Activated CD8-positive, alpha-beta memory T cell treated with anti-CD3 and anti-CD28 coated beads for 4 hours (primary cell): ENCODE data around the gene ABCC11.
"Not testable (repeated sequence)": the region's sequence is repeated elsewhere in the genome, so short reads cannot be mapped to it uniquely, and the experiment has no call there.

Experiments
- DNase-seq, 2 donors: peaks; one replicate each; pipeline ENCODE4 v3.0.0-alpha.2; 2020; ENCODE audit warnings: low read depth in 2 of 2

The ABCC11 gene

DNA sequence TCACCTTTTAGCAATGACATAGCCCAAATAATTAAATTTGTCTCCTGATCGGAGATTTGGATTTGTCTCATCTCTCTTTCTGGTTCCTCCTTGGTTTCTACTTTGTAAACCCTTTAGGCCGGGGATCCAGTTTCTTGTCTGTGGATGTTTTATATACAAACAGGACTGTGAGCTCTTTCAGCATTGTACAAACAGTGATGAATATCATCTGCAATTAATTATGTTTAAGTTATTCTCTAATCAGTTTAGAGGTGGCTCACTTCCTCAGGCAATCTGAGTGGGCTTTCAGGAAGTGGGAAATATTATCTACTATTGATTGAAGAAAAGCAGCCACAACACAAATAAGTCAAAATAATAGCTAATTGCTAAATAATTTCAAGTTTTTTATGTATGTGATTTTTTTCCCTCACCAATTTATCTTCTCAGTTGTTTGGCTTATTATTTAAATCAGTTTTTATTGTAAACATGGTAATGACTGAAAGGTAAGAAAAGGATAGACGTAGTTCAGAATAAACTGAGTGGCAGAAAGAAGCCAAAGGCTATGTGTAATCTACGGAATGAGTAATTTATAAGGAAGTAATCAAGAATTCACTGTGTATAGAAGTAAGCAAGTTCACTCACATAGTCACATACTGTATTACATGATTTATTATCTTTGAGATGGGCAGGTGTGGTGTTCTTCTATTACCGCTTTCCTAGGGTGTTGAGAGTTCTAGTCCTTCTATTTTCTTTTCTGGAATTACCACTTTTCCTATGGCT lies 3.4 kb upstream of the ABCC11 start:
- DNase-seq = no peak

DNA sequence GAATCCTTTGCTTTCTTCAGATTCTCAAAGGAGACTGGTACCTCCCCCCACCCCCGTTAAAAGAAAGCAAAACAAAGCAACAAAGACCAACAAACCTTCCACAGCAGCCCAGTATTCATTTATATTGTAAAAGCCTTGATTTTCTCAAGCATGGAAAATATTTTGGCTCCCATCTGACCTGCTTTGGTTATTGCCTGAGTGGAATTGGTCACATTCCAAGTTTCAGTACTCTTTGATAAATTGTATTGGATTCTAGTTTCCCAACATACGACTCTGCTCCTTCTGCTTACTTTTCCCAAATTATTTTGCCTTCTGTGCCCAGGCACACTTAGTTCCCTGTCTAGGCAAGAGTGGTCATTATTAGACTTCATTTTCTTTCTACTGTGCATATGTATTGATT lies 1.3 kb downstream of the ABCC11 start:
- no peak for DNase-seq

DNA sequence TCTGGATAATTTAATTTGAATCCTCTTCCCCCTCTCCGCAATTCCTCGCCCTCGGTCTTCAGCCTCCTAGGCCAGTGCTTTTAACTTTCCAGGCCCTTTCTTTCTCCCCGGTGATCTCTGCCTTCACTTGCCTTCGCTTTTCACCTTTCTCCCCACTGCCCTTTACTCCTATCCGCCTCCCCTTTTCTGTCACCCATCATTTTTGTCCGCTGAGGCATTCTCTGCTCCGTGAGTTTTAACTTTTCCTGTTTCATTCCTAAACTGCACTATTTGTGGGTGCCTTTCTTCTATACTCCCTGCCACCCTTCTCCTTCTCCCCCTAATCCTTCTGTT lies 2.5 kb downstream of the ABCC11 start:
- no peak for DNase-seq

DNA sequence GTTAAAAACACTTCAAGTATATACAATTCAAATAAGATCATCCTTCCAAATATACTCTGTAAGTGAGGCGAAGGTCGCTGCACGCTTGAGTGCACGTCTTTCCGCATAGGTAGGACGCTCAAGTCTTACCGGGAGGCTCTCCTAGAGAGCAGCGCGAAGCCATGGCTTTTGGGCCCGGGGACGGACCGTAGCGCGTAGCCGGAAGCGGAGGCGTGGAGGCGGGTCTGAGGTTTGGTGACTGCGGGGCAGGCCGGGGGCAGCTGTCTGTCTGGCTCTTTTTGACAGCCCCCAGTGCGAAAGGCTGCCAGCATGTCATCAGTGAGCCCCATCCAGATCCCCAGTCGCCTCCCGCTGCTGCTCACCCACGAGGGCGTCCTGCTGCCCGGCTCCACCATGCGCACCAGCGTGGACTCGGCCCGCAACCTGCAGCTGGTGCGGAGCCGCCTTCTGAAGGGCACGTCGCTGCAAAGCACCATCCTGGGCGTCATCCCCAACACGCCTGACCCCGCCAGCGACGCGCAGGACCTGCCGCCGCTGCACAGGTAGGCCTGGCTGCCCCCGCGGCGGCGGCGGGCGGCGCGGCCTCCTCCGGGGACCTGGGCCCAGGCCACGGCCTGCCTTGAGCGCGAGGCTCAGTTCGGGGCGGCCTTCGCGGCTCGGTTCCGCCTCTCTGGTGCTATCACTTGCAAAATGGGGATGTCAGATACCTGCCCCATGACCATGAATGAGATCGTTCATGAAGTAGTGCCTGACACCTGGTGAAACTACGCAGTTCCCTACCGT lies 3.1 kb downstream of the ABCC11 start, which contains the start of gene LONP2:
Gene LONP2, plus strand, starts transcription at position 221 of the 783 bp plus-strand sequence. Its CDS starts 89 bp downstream, at position 310.
- DNase-seq = peak; percentile 80 to 86

DNA sequence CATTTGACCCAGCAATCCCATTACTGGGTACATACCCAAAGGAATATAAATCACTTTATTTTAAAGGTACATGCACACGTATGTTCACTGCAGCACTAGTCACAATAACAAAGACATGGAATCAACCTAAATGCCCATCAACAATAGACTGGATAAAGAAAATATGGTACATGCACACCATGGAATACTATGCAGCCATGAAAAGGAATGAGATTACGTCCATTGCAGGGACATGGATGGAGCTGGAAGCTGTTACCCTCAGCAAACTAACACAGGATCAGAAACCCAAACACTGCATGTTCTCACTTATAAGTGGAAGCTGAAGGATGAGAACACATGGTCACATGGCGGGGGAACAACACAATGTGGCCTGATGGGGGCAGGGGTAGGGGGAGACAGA lies 7.2 kb downstream of the ABCC11 start:
- DNase-seq = not testable (repeated sequence)

DNA sequence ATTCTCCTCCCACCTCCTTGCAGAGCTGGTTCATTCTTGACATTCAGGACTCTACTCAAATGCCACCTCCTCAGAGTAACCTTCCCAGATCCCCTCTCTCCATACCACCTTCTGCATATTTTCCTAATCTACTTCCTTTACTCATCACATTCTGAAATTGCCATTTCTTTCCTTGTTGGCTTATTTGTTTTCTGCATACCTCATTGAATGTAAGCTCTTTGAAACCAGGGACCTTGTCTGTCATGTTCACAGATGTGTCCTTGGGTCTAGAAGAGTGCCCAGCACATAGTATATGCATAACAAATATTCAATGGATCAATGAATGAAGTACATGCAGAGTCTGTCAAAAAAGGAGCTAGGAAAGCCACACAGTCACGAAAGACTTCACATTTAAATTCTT lies 11.1 kb downstream of the ABCC11 start:
- no peak for DNase-seq

DNA sequence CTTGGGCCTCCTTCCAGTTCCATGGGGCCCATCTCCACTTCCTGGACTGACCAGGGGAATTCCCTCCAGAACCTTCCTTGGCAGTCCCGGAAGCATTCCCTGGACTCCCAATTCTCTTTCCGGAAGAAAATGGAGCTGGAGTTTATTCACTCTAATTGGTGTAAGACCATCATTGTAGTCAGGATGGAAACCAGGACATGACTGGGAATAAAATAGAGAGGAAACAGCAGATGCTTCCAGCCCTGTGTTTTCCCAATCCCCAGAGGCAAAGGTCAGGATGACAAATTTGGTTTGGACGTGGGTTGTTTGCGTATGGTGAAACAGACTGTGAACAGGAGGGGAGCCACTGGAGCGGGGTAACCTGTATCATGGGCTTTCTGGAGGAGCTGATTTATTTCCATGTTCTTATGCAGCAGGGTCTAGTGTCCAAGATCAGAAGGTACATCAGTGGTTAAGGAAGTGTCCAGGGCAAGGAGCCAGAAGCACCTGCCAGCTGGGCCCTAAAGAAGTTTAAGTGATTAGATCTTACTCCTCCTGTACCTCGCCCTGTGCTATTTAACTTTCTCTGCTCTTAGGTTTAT lies 11.7 kb downstream of the ABCC11 start:
- DNase-seq = no peak

DNA sequence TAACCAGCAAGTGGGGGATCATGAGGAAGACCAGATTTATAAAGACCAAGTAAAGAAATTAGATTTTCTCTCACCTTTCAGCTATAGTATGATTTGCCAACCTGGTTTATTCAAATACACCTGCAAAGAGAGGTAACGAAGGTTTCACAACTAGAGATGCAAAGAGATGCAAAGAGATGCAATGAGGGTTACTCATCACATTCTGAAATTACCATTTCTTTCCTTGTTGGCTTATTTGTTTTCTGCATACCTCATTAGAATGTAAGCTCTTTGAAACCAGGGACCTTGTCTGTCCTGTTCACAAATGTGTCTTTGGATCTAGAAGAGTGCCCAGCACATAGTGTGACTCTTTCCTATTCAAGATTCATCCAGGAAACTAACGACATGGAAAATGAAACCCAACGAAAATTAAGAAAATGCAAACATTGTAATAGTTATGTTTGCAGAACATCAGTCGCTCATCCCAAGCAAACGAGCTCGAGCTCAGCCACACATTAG lies 12.2 kb downstream of the ABCC11 start:
- no peak for DNase-seq

DNA sequence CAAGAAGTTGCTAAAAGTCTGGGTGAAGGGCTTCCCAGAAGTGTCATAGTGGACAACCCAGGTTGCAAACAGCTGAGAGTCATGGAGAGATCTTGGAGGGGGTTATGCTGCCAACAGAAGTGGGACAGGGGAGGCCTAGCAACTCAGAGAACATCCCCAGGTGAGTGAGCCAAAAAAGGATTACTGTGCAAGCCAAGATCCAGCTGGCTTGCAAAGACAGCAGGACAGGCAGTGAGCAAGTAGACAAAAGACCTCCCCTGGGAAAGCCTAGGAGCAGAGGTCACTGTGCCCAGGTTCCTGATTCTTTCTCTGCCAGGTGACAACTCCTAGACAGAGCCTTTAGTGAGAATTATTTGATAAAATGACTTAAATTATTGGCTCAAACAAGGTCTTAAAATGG lies 12.7 kb downstream of the ABCC11 start:
- no peak for DNase-seq

DNA sequence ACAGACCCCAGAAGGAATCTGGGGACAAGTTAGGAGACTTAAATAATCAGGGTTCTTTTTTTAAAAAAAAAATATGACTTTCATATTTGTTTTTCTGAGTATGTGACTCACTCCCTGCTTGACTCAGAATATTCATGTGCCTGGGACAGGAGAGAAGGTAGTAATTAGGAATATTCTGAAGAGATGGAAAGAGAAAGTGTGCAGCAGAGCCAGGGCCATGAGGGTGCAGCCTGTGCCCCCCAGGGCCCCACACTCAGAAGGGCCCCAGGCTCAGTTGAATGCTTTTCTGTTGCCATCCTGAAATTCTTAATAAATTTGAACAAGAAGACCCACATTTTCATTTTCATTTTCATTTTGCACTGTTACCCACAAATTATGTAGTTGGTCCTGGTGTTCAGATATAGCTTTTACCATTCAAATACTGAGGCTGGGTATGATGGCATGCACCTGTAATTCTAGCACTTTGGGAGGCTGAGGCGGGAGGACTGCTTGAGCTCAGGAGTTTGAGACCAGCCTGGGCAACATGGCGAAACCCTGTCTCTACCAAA lies 14.8 kb downstream of the ABCC11 start:
- no peak for DNase-seq

DNA sequence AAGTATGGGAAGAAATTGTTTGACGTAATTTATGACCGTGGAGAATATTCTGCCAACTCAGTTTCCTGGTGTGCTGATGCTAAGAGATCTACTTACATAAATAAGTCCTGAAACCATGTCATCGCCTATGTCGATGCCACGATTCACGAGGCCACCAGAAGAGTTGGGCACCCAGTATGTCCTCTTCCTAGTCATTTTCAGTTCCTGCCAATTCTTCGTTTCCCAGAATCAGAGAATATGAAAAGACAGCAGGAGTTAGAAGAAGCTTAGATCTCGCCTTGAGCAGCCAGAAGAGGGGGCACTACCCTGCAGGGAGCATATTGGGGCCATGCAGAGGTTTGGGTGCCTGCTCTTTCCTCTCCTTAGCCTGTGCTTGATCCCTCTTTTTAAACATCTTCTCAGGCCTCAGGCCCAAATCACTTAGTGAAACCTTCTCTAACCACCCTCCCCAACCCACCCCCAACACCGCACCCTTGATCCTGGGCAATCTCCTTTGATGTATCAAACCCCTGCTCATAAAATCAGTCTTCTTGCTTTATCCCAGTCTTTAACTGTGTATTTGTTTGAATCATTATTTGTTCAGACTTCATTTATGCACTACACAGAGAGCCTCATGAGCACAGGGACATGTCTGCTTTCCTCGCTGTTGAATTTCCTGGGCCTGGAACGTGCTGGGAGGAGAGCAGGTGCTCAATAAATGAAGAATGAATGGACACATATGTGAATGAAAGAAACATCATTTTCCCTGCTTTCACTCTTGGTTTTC lies 15.4 kb downstream of the ABCC11 start:
- no peak for DNase-seq

DNA sequence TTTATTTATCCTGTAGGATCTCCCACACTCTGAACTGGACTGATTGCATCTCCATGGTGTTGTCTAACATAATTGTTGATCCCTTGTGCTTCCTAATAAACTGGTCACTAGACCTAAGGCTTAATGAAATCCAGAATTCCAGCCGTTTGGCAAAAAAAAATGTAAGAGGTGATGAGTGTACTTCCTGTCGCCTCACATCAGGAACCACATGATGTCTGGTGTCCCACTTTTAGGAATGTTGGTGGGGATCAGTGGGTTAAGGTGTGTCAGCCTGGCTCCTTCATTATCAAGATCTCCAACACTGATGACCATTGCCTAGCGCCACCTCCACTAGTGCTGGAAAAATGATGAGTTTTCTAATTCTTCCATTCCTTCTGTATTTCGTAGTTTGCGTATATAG lies 21.9 kb downstream of the ABCC11 start:
- DNase-seq = no peak

DNA sequence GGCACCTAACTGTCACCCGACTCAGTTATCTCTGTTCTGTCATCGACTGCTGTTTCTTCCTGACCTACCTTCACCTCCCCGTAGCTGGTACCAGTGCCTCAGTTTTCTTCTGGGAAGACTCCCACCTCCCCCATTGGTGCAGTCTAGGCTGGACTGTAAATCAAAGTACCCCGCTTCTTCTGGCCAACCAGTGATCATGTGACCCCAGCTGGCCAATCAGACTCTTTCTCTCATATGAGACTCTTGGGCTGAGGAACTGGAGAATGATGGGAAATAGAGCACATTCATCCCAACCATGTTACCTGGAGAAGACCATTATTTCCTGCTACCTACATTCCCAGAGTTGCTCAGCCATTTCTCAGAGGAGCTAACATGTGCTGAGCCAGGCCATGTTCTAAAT lies 23.8 kb downstream of the ABCC11 start:
- DNase-seq = no peak

DNA sequence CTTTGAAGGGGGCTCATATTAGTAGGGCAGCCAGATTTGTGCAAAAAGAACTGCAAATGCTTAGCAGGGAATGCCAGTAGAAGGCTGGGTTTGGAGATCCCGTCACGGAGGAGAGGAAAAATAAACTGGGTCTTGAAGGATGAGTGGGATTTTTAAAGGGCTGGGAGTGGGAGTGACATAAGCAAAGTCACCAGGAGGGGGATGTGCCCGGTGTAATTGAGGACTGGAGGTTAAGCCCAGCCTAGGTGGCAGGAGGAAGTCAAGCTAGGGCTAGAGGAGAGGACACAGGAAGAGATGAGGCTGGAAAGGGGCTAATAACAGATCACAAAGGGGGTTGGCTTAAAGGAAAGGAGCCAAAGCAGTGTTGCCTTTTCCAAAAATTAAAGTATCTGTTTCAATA lies 26.4 kb downstream of the ABCC11 start:
- DNase-seq = no peak

DNA sequence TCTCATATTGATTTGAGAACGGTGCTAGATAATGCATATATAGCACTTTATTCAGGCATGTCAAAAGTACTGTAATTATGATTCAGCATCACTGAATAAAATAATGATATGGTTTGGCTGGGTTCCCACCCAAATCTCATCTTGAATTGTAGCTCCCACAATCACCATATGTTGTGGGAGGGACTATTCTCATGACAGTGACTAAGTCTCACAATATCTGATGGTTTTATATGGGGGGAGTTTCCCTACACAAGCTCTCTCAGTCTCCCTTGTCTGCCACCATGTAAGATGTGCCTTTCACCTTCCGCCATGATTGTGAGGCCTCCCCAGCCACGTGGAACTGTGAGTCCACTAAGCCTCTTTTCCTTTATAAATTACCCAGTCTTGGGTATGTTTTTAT lies 28.9 kb downstream of the ABCC11 start:
- DNase-seq = no peak

DNA sequence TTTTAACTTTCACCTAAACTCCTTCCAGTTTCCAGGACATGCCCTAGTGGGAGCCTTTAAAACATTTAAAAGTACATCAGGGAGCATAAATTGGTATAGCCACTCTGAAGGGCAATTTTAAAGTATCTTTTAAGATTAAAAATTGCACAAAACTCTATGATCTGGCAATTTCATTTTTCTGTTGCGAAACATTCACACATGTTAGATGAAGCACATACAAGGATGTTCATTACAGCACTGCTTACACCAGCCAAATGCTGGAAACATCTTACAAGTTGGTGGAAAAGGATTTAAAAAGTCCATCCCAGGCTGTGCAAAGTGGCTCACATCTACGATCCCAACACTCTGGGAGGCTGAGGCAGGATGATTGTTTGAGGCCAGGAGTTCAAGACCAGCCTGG lies 29.6 kb downstream of the ABCC11 start:
- no peak for DNase-seq

DNA sequence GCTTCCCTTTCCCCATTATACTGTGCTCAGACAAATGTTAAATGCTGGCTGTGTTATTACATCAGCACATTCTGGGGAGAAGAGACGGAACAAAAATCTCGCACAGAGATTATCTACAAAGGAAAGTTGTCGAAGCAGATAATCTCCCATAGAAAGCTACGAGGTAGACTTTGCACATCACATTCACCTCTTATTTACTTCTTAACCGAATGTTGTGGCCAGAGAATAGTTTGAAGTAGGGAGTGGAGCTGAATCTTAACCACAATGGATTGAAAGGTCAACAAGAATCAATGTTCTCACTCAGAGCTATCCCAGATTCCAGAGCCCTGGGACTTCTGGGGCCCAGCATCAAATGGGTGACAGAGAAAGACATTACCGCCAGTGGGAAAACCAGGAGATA lies 31.6 kb downstream of the ABCC11 start:
- no peak for DNase-seq

DNA sequence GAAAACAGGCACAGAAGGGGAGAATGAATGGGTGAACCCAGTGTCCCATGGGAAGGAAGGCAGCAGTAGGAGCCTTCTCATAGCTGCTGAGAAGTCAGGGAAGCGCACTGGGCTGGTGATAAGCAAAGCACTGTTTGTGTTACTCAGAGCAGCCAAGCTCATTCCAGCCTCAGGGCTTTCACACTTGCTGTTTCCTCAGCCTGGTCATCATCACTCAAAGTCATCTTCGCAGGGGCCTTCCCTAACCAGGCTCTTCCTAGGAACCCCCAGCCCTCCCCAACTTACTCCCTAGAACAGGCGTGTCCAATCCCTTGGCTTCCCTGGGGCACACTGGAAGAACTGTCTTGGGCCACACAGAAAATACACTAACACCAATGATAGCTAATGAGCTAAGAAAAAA lies 35.3 kb downstream of the ABCC11 start:
- DNase-seq = no peak

DNA sequence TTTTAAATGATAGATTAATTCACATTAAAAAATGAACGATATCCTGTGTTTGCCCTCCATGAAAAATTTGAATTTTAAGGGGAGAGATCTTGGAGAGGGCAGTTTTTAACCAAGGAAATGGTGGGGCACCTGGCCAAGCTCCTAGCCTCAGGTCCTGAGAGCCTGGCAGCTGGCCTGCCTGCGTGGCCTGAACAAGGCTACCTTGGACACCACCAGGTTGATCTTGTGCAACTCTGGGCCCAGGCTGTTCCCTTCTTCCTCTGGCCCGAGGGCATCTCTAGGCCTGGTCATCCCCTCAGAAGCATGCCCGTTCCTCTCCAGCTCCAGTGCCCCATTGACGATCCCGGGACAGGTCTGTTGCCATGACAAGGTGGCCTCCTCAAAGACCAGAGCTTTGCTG lies 36.6 kb downstream of the ABCC11 start:
- DNase-seq = no peak

DNA sequence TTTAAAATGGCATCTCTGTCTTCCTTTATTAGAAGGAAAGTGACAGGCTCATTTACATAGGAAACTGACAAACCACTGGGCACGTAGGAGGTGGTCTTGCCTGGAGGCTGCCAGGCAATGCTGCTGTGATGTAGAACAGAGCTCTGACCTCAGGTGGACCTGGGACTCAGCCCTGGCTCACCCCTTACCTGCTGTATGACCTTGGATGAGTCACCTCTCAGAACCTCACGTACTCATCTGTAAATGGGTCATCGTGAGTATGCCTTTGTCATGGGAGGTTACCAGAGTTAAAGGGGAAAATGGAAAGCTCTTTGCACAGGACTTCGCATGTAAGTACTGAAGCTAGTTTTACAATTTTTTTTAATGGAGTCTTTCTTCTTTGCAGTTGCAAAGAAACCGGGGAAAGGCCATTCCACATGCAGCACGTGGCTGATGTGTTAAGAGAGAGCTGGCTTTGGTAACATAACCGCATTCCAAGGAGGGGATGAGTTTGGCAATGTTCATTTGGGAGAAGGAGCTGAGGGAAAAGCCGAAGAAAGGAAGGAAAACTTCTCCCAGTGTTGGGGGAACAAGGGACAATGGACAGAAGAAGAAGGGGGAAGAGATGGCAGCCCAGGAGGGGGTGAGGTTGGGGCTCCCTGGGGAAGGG lies 40.6 kb downstream of the ABCC11 start:
- no peak for DNase-seq

DNA sequence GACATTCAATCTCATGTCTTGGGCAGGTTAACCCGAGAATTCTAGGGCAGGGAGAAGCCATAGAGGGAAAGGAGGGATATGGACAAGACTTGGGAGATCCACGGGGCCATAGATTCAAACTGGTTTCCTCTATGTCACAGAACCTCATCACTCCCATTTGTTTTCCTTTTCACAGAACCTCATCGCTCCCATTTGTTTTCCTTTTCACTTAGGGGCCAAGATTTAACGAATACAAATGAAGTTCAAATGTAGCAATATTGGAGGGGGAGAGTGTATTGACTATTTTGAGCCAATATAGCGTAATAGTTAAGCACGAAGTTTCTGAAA lies 42.6 kb downstream of the ABCC11 start:
- DNase-seq = no peak
